SK-N-SH (cell line): Measurements from ENCODE around the gene PDE4C.

ENCODE experiments used
- EP300 ChIP-seq, 2 experiments: IDR thresholded peaks; 2 replicates each; pipeline versions ENCODE4 v1.4.0 to v1.6.1; 2012; ENCODE audit warnings: borderline replicate concordance in 1 of 2, low read depth in 1 of 2, low read length in 1 of 2
- GATA2 ChIP-seq: sonication (generic); formaldehyde crosslinking; IDR thresholded peaks from 2 replicates; pipeline ENCODE4 v1.5.0; 2020; ENCODE audit warnings: mild to moderate bottlenecking, missing genetic modification reagents
- POLR2AphosphoS5 ChIP-seq: IDR thresholded peaks from 2 replicates; pipeline ENCODE4 v1.6.1; 2012; ENCODE audit warnings: low read depth, low read length
- RFX5 ChIP-seq: IDR thresholded peaks from 2 replicates; pipeline ENCODE4 v1.6.1; 2012; ENCODE audit warnings: mild to moderate bottlenecking, improper control_type of control experiment, low read length
- TAF1 ChIP-seq: IDR thresholded peaks from 2 replicates; pipeline ENCODE4 v1.6.1; 2012; ENCODE audit warnings: low read depth, mild to moderate bottlenecking, low read length, moderate library complexity, borderline replicate concordance
- TCF12 ChIP-seq: IDR thresholded peaks from 2 replicates; pipeline ENCODE4 v1.4.0; 2012
- TF ChIP-seq, protein P1 (sequence below): fragments of 200-600 bp; sonication (generic); IDR thresholded peaks from 2 replicates; pipeline ENCODE4 v1.6.1; 2017; ENCODE audit warnings: antibody characterized with exemption, mild to moderate bottlenecking, moderate library complexity
- TF ChIP-seq, protein P2 (sequence below): IDR thresholded peaks from 2 replicates; pipeline ENCODE4 v1.4.0; 2012; ENCODE audit warnings: low read depth
- TF ChIP-seq, protein P3 (sequence below): IDR thresholded peaks from 2 replicates; pipeline ENCODE4 v1.4.0; 2012; ENCODE audit warnings: low read depth, borderline replicate concordance
- TF ChIP-seq, protein P4 (sequence below): IDR thresholded peaks from 2 replicates; pipeline ENCODE4 v1.4.0; 2012; ENCODE audit warnings: low read depth, borderline replicate concordance

DNA sequence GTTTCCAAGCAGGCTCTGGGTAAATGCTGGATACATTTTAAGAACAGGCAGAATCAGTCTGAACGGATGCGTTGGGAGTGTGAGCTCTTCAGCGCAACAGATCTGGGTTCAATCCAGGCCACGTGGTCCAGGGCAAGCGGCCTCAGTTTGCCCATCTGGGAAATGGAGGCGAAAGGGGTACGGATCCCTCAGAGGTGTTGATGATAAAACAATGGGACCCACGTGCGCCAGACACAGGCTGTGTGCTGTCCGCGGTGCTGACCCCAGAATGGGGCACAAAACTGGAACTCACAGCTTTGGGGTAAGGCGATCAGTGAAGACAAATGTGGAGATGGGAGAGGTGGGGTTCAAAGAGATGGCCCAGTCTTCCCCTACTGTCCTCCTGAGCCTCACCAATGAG is 13.1 kb upstream of the PDE4C start:
- TF ChIP-seq, protein P1, sequence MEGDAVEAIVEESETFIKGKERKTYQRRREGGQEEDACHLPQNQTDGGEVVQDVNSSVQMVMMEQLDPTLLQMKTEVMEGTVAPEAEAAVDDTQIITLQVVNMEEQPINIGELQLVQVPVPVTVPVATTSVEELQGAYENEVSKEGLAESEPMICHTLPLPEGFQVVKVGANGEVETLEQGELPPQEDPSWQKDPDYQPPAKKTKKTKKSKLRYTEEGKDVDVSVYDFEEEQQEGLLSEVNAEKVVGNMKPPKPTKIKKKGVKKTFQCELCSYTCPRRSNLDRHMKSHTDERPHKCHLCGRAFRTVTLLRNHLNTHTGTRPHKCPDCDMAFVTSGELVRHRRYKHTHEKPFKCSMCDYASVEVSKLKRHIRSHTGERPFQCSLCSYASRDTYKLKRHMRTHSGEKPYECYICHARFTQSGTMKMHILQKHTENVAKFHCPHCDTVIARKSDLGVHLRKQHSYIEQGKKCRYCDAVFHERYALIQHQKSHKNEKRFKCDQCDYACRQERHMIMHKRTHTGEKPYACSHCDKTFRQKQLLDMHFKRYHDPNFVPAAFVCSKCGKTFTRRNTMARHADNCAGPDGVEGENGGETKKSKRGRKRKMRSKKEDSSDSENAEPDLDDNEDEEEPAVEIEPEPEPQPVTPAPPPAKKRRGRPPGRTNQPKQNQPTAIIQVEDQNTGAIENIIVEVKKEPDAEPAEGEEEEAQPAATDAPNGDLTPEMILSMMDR: no peak
- TF ChIP-seq, protein P2, sequence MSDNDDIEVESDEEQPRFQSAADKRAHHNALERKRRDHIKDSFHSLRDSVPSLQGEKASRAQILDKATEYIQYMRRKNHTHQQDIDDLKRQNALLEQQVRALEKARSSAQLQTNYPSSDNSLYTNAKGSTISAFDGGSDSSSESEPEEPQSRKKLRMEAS: peak; percentile 54
- TF ChIP-seq, protein P3, sequence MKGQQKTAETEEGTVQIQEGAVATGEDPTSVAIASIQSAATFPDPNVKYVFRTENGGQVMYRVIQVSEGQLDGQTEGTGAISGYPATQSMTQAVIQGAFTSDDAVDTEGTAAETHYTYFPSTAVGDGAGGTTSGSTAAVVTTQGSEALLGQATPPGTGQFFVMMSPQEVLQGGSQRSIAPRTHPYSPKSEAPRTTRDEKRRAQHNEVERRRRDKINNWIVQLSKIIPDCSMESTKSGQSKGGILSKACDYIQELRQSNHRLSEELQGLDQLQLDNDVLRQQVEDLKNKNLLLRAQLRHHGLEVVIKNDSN: no peak
- no peak for TF ChIP-seq EP300 (IDR thresholded peaks at IDR 0.05; ENCODE audit: borderline replicate concordance in 1 of 2, low read depth in 1 of 2, low read length in 1 of 2)
- TF ChIP-seq POLR2AphosphoS5: no peak
- TF ChIP-seq GATA2 (CRISPR knock-in tag): no peak
- no peak for TF ChIP-seq TCF12
- TF ChIP-seq, protein P4, sequence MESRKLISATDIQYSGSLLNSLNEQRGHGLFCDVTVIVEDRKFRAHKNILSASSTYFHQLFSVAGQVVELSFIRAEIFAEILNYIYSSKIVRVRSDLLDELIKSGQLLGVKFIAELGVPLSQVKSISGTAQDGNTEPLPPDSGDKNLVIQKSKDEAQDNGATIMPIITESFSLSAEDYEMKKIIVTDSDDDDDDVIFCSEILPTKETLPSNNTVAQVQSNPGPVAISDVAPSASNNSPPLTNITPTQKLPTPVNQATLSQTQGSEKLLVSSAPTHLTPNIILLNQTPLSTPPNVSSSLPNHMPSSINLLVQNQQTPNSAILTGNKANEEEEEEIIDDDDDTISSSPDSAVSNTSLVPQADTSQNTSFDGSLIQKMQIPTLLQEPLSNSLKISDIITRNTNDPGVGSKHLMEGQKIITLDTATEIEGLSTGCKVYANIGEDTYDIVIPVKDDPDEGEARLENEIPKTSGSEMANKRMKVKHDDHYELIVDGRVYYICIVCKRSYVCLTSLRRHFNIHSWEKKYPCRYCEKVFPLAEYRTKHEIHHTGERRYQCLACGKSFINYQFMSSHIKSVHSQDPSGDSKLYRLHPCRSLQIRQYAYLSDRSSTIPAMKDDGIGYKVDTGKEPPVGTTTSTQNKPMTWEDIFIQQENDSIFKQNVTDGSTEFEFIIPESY: no peak
- no peak for TF ChIP-seq TAF1
- no peak for TF ChIP-seq RFX5
